ENCODE results near the gene PI4K2A. TPM values are rescaled to one million over a fixed set of nuclear protein-coding genes. Genes with fewer than 3 reads are reported as not detected.

PI4K2A gene
- total RNA-seq, 2 experiments from 2014 or later: 8.4 to 8.5 TPM

DNA sequence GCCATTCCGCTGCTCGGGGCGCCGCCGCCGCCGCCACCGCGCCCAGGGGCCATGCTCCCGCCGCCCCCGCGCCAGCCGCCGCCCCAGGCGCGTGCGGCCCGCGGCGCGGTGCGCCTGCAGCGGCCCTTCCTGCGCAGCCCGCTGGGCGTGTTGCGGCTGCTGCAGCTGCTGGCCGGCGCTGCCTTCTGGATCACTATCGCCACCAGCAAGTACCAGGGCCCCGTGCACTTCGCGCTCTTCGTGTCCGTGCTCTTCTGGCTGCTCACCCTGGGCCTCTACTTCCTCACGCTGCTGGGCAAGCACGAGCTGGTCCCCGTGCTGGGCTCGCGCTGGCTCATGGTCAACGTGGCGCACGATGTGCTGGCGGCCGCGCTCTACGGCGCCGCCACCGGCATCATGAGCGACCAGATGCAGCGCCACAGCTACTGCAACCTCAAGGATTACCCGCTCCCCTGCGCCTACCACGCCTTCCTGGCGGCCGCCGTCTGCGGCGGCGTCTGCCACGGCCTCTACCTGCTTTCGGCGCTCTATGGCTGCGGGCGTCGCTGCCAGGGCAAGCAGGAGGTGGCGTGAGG is 73.4 kb downstream of the PI4K2A start:
- Mint-ChIP-seq H3K9me3 (no peaks in the 10 kb centered on the region), H3K4me3 (peak overlapping the region; percentile 98), H3K4me1 (ENCODE audit: low read depth) (peaks cover 6% of the 10 kb centered on the region), H3K36me3 (ENCODE audit: low read depth) (peaks cover 1% of the 10 kb centered on the region), H3K27ac (peak overlapping the region; percentile 92), H3K27me3 (peaks cover 19% of the 10 kb centered on the region)
- ATAC-seq: peak; percentile 76
- CTCF ChIA-PET: interaction anchor here (1.0 to 20.1 kb wide), 6 partner anchors 12 to 65 kb away, joined by 3 to 537 read pairs (median 7); partner anchors contain the start of genes AVPI1 and ZFYVE27
- TF ChIP-seq, protein P1, sequence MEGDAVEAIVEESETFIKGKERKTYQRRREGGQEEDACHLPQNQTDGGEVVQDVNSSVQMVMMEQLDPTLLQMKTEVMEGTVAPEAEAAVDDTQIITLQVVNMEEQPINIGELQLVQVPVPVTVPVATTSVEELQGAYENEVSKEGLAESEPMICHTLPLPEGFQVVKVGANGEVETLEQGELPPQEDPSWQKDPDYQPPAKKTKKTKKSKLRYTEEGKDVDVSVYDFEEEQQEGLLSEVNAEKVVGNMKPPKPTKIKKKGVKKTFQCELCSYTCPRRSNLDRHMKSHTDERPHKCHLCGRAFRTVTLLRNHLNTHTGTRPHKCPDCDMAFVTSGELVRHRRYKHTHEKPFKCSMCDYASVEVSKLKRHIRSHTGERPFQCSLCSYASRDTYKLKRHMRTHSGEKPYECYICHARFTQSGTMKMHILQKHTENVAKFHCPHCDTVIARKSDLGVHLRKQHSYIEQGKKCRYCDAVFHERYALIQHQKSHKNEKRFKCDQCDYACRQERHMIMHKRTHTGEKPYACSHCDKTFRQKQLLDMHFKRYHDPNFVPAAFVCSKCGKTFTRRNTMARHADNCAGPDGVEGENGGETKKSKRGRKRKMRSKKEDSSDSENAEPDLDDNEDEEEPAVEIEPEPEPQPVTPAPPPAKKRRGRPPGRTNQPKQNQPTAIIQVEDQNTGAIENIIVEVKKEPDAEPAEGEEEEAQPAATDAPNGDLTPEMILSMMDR (IDR thresholded peaks at IDR 0.05): no peak
- peak; percentile 62 for DNase-seq
- POLR2A ChIA-PET: interaction anchor here (0.6 to 3.0 kb wide), 8 partner anchors 9 to 54 kb away, joined by 3 to 19 read pairs (median 5); partner anchors contain the start of genes AVPI1 and ZFYVE27
- intact Hi-C loops (cut with micrococcal nuclease): no loop called here

DNA sequence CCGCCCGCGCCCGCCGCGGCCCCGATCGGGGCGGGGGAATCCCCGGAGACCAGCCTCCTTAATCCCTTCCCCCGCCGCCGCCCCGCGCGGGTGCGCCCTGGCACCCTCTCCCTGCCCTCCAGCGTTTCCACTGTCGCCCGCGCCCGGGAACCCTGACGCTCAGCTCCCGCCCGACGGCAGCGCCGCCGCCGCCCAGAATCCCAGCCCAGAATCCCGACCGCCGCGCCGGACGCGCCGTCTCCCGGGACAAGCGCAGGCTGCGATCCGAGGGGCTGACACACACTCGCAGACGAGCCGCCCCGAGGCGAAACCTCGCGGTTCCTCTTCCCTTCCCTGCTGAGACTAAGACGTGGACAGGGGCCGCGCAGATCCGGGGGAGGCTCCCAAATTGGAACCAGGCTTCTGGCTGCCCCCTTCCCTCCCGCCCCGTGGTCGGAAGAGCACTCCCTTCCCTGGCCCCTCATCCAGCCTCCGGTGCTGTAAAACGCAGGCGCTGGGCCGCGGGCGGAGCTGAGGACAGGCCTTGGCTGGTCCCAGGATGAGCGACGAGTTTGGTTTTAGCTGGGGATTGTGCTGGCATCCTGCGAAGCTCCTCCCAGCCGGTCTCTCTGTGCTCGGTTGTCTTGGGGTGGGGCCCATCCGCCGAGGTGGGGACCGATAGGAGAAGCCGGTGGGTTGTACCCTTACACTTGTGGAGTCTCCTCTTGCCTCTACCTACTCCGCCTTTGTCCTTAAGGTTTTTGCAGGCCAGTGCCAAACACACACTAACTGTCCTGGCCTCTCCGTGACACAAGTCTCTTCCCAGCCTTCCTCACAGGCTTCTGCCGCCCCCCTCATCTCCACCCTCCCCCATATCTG is 74.2 kb downstream of the PI4K2A start:
- TF ChIP-seq, protein P1 (IDR thresholded peaks at IDR 0.05): no peak
- Mint-ChIP-seq H3K36me3 (ENCODE audit: low read depth) (peaks cover 1% of the 10 kb centered on the region), H3K9me3 (no peaks in the 10 kb centered on the region), H3K27ac (peak overlapping the region; percentile 38), H3K27me3 (peaks cover 13% of the 10 kb centered on the region), H3K4me3 (peak overlapping the region; percentile 98), H3K4me1 (ENCODE audit: low read depth) (peaks cover 6% of the 10 kb centered on the region)
- ChIA-PET CTCF (interaction anchor here (1.0 to 20.1 kb wide), 6 partner anchors 12 to 66 kb away, joined by 3 to 537 read pairs (median 7); partner anchors contain the start of genes AVPI1 and ZFYVE27), POLR2A (interaction anchor here (0.6 to 3.0 kb wide), 9 partner anchors 10 to 55 kb away, joined by 3 to 19 read pairs (median 5); partner anchors contain the start of genes AVPI1 and ZFYVE27)
- intact Hi-C loops (cut with micrococcal nuclease): no loop called here
- ATAC-seq (peak; percentile 38), DNase-seq (peak; percentile 40)

DNA sequence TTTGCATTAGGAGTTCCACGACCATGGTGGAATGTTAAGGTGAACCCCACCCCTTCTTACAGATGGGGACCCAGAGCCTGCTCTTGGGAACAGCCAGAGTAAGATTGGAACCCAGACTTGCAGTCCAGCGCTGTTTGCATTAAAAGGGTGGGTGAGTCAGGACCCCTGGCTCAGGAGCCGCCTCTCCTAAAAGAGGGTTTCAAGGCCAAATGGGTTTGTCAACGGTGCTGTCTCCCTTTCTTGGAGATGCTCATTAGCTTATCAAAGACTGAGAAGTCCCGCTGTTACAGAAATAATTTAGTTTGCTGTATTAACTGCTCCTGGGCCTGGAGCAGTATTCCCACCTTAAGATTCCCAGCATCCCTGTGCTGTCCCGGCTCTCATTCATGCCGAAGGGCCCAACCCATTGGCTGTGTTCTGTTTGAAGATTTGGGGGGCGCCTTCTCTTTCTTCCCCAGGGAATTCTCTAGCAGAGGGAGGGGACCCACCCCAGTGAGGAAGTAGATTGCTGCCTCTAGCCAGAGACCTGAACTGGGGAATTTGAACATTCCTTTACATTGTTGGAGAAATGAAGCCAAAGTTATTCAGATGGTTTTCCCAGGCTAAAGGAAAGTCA is 74.9 kb downstream of the PI4K2A start:
- intact Hi-C loops (cut with micrococcal nuclease): no loop called here
- H3K36me3 Mint-ChIP-seq (ENCODE audit: low read depth): peaks cover 1% of the 10 kb centered on the region
- H3K27me3 Mint-ChIP-seq: peaks cover 13% of the 10 kb centered on the region
- ChIA-PET CTCF (interaction anchor here (1.4 to 20.1 kb wide), 4 partner anchors 13 to 38 kb away, joined by 7 to 537 read pairs (median 36); partner anchors contain the start of genes AVPI1 and ZFYVE27), POLR2A (interaction anchor here (1.3 to 3.0 kb wide), 3 partner anchors 10 to 18 kb away, joined by 3 to 19 read pairs (median 4); no protein-coding TSS in a partner anchor)
- H3K27ac Mint-ChIP-seq: no peak overlapping the region
- no peak for ATAC-seq
- H3K4me1 Mint-ChIP-seq (ENCODE audit: low read depth): peaks cover 6% of the 10 kb centered on the region
- no peak for DNase-seq
- H3K9me3 Mint-ChIP-seq: no peaks in the 10 kb centered on the region
- H3K4me3 Mint-ChIP-seq: peak overlapping the region; percentile 98
- TF ChIP-seq, protein P1 (IDR thresholded peaks at IDR 0.05): no peak

DNA sequence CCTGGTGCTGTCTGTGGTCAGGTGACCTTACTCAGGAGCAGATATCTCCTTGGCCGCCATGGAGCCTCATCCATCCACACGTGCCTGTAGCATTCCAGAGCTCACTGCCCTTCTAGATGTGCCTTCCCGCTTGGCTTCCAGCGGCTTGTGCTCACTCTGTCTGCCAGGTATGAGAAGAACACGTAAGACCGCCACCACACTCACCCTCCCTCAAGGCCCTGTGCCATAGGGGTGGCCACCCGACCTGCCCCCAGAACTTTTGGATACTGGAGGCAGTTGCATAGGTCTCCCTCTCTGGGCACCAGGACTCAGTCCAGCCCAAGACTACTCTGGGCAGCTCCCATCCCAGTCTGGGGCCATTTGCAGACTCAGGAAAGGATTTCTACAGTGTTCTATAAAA is 77.2 kb downstream of the PI4K2A start:
- TF ChIP-seq, protein P1 (IDR thresholded peaks at IDR 0.05): no peak
- DNase-seq: no peak
- Mint-ChIP-seq H3K4me3 (no peak overlapping the region), H3K9me3 (no peaks in the 10 kb centered on the region), H3K27ac (no peak overlapping the region), H3K4me1 (ENCODE audit: low read depth) (peaks cover 6% of the 10 kb centered on the region), H3K27me3 (peaks cover 9% of the 10 kb centered on the region), H3K36me3 (ENCODE audit: low read depth) (peaks cover 1% of the 10 kb centered on the region)
- intact Hi-C loops (cut with micrococcal nuclease): no loop called here
- ChIA-PET POLR2A (interaction anchor here (2.1 kb wide), 1 partner anchor 19 kb away, joined by 6 read pairs; the partner anchor contains the start of gene ZFYVE27), CTCF (interaction anchor here (1.1 to 20.1 kb wide), 4 partner anchors 12 to 18 kb away, joined by 3 to 537 read pairs (median 6); partner anchors contain the start of gene ZFYVE27)
- no peak for ATAC-seq
